K562 (cell line): Measurements from ENCODE around the gene DOK3. TPM values are rescaled to one million over a fixed set of nuclear protein-coding genes. Genes with fewer than 3 reads are reported as not detected.

ENCODE experiments used
- ADNP ChIP-seq: fragments of 200-800 bp; sonication (Bioruptor generic); IDR thresholded peaks from 2 replicates; pipeline ENCODE4 v1.6.1; 2016; ENCODE audit warnings: missing genetic modification characterization, missing compliant biosample characterization
- BHLHE40 ChIP-seq: IDR thresholded peaks from 2 replicates; pipeline ENCODE4 v1.6.1; 2011; ENCODE audit warnings: low read length, improper control_type of control experiment
- CBX2 ChIP-seq: fragments of 200-600 bp; sonication (generic); IDR thresholded peaks from one replicate; pipeline ENCODE4 v1.6.1; 2012; ENCODE audit warnings: mild to moderate bottlenecking, low read length, inconsistent platforms; ENCODE audit not compliant: insufficient read depth, poor library complexity, severe bottlenecking
- CREB5 ChIP-seq: fragments of 250-450 bp; sonication (Bioruptor Pico); IDR thresholded peaks from 2 replicates; pipeline ENCODE4 v1.5.0; 2020; ENCODE audit warnings: mild to moderate bottlenecking
- CREBBP ChIP-seq: IDR thresholded peaks from one replicate; pipeline ENCODE4 v1.6.1; 2012; ENCODE audit warnings: low read depth, mild to moderate bottlenecking, control low read depth, inconsistent platforms, low read length
- CXXC5 ChIP-seq: fragments of 250-450 bp; sonication (Bioruptor Pico); IDR thresholded peaks from 2 replicates; pipeline ENCODE4 v1.8.0; 2022; ENCODE audit warnings: inconsistent platforms, mild to moderate bottlenecking, moderate library complexity
- DDX20 ChIP-seq: fragments of 450-650 bp; IDR thresholded peaks from 2 replicates; pipeline ENCODE4 v1.6.1; 2016; ENCODE audit warnings: missing genetic modification characterization, low read depth, mild to moderate bottlenecking, missing compliant biosample characterization, moderate library complexity
- DPF2 ChIP-seq: fragments of 450-650 bp; IDR thresholded peaks from 2 replicates; pipeline ENCODE4 v1.6.1; 2016
- HMGN3 ChIP-seq: IDR thresholded peaks from 2 replicates; pipeline ENCODE4 v1.6.1; 2011; ENCODE audit warnings: borderline replicate concordance, low read depth, mild to moderate bottlenecking, mixed read lengths, low read length; ENCODE audit not compliant: insufficient read length; ENCODE audit errors: extremely low read depth
- HNRNPK ChIP-seq: fragments of 200-400 bp; formaldehyde crosslinking; IDR thresholded peaks from one replicate; pipeline ENCODE4 v1.6.1; 2018; ENCODE audit warnings: mild to moderate bottlenecking, low read depth, low read length; ENCODE audit not compliant: poor library complexity, severe bottlenecking
- ID3 ChIP-seq, 2 experiments: fragments of 250-450 bp in 1 of 2; fragments of 450-650 bp in 1 of 2; sonication (Bioruptor Pico) in 1 of 2; IDR thresholded peaks; 2 replicates each; pipeline versions ENCODE4 v1.6.1 to v1.8.0; 2016 to 2021; ENCODE audit warnings: mild to moderate bottlenecking in 2 of 2, moderate library complexity in 2 of 2, missing compliant biosample characterization in 1 of 2, missing genetic modification characterization in 1 of 2
- KAT8 ChIP-seq: fragments of 450-650 bp; IDR thresholded peaks from 2 replicates; pipeline ENCODE4 v1.6.1; 2016; ENCODE audit warnings: low read depth, mild to moderate bottlenecking
- NEUROD1 ChIP-seq: fragments of 150-350 bp; IDR thresholded peaks from 2 replicates; pipeline ENCODE4 v1.6.1; 2014; ENCODE audit warnings: borderline replicate concordance, low read length, low read depth; ENCODE audit not compliant: partially characterized antibody
- SMAD4 ChIP-seq: fragments of 250-450 bp; sonication (Bioruptor Pico); conservative IDR thresholded peaks from 2 replicates; pipeline ENCODE4 v1.8.0; 2021; ENCODE audit warnings: inconsistent platforms, mild to moderate bottlenecking, moderate library complexity
- SRSF7 ChIP-seq: fragments of 200-400 bp; formaldehyde crosslinking; optimal IDR thresholded peaks from 2 replicates; pipeline ENCODE3; 2017; ENCODE audit warnings: mild to moderate bottlenecking, low read depth, low read length
- TOE1 ChIP-seq, 2 experiments: fragments of 450-650 bp in 1 of 2; sonication (generic) in 1 of 2; formaldehyde crosslinking in 1 of 2; IDR thresholded peaks; 2 replicates each; pipeline versions ENCODE4 v1.7.1 to v1.8.0; 2016 to 2022; ENCODE audit warnings: borderline replicate concordance in 2 of 2, mild to moderate bottlenecking in 2 of 2, antibody characterized with exemption in 1 of 2, inconsistent platforms in 1 of 2, low read depth in 1 of 2, missing genetic modification reagents in 1 of 2, moderate library complexity in 1 of 2
- ZBTB17 ChIP-seq: fragments of 450-650 bp; formaldehyde crosslinking; IDR thresholded peaks from 2 replicates; pipeline ENCODE4 v1.4.0; 2020; ENCODE audit warnings: mild to moderate bottlenecking
- ZBTB33 ChIP-seq: sonication (generic); formaldehyde crosslinking; IDR thresholded peaks from 2 replicates; pipeline ENCODE4 v1.8.1; 2023; ENCODE audit warnings: mild to moderate bottlenecking, missing genetic modification reagents
- ZBTB9 ChIP-seq: fragments of 450-650 bp; formaldehyde crosslinking; IDR thresholded peaks from 2 replicates; pipeline ENCODE4 v1.4.0; 2020; ENCODE audit warnings: mild to moderate bottlenecking, moderate library complexity
- ZNF57 ChIP-seq: fragments of 450-650 bp; formaldehyde crosslinking; IDR thresholded peaks from 2 replicates; pipeline ENCODE4 v1.4.0; 2020; ENCODE audit warnings: mild to moderate bottlenecking, moderate library complexity
- ZNF75A ChIP-seq: fragments of 450-650 bp; formaldehyde crosslinking; IDR thresholded peaks from 2 replicates; pipeline ENCODE4 v1.4.0; 2020; ENCODE audit warnings: mild to moderate bottlenecking
- ZNF780A ChIP-seq: fragments of 250-450 bp; sonication (Bioruptor Pico); IDR thresholded peaks from 2 replicates; pipeline ENCODE4 v1.5.0; 2021; ENCODE audit warnings: mild to moderate bottlenecking
- polyA plus RNA-seq, 8 experiments: library from polyadenylated mRNA; depleted of rRNA in 4 of 8; stranded (reverse) in 5 of 8; unstranded in 3 of 8; fragments of >200 nt; fragmentation: Nextera tagmentation in 2 of 8; fragmentation: Illumina TruSeq in 1 of 8; extraction: Ambion mirVana in 2 of 8; extraction: Trizol in 1 of 8; gene quantifications; 2 replicates each; pipeline versions ENCODE4 v1.2.1 to v1.2.3, GENCODE V29; 2011 to 2014; ENCODE audit warnings: inconsistent platforms in 1 of 8, missing spikeins in 1 of 8
- total RNA-seq, 7 experiments: library from RNA; depleted of rRNA in 6 of 7; stranded (reverse); fragments of >200 nt in 6 of 7; fragmentation: Illumina TruSeq in 2 of 7; extraction: Trizol in 2 of 7; gene quantifications; 2 replicates each; pipeline versions ENCODE4 v1.2.1 to v1.2.3, GENCODE V29; 2011 to 2021; ENCODE audit warnings: low replicate concordance in 1 of 7

Gene DOK3
- total and polyA plus RNA-seq, 9 of the 15 experiments (the other 6 are each of a cell fraction or from before 2014, with no cell fraction given) = 1.3 to 23.0 (median 8.0) TPM

- TF ChIP-seq TOE1 (IDR thresholded peaks at IDR 0.05; ENCODE audit: borderline replicate concordance) (peak; percentile 51; the same call in 1 of the 2 replicates), TOE1 (CRISPR knock-in tag; IDR thresholded peaks at IDR 0.05; ENCODE audit: borderline replicate concordance, low read depth) (no peak), ZBTB17 (CRISPR knock-in tag) (0 out of 2 replicates have a peak, but pooled peaks have one; percentile 27), ZNF75A (CRISPR knock-in tag) (0 out of 2 replicates have a peak, but pooled peaks have one; percentile 39), ZNF780A (no peak), CREB5 (CRISPR knock-in tag) (no peak), ZBTB9 (0 out of 2 replicates have a peak, but pooled peaks have one; percentile 45), ID3 (CRISPR knock-in tag; IDR thresholded peaks at IDR 0.05) (no peak), ID3 (tag; IDR thresholded peaks at IDR 0.05) (0 out of 2 replicates have a peak, but pooled peaks have one; percentile 37), BHLHE40 (0 out of 2 replicates have a peak, but pooled peaks have one; percentile 29), ZBTB33 (CRISPR knock-in tag) (peak; percentile 43; the same call in 1 of the 2 replicates), CXXC5 (CRISPR knock-in tag) (peak; percentile 80), NEUROD1 (peak; percentile 51), SMAD4 (CRISPR knock-in tag) (0 out of 2 replicates have a peak, but pooled peaks have one; percentile 48), CREBBP (no peak), DDX20 (no peak), CBX2 (no peak), ZNF57 (CRISPR knock-in tag) (no peak), ADNP (tag) (peak; percentile 69; the same call in 1 of the 2 replicates), SRSF7 (no peak), HNRNPK (no peak), DPF2 (0 out of 2 replicates have a peak, but pooled peaks have one; percentile 52), HMGN3 (peak; percentile 67), KAT8 (no peak)
These were observed 45.0 kb upstream of the DOK3 start, which contains the start of gene FAM193B (continued) for GRCh38 chr5:177554474-177555111.
